AG04450 (cell line): ENCODE data around the gene RGS9. TPM values are rescaled to one million over a fixed set of nuclear protein-coding genes. Genes with fewer than 3 reads are reported as not detected.

Experiments
- CTCF ChIA-PET: fragments of 300-600, 350-600 bp; formaldehyde crosslinking; extraction: SDS; loops from one replicate; lab custom pipeline; 2022; ENCODE audit warnings: antibody characterized with exemption, inconsistent platforms; lab: Charles Lee
- POLR2A ChIA-PET: fragments of 350-600 bp; formaldehyde crosslinking; extraction: SDS; loops from one replicate; lab custom pipeline; 2021; ENCODE audit warnings: antibody characterized with exemption, inconsistent platforms; lab: Yijun Ruan, JAX
- DNase-seq: peaks from one replicate; pipeline ENCODE4 v3.0.0-alpha.2; 2011; ENCODE audit warnings: low read depth, low spot score
- H3K27ac ChIP-seq: one replicate; pipeline ENCODE4 v1.5.1; 2012; ENCODE audit warnings: low read depth, low read length, control low read depth
- H3K27me3 ChIP-seq: one replicate; pipeline ENCODE4 v1.6.0; 2012; ENCODE audit warnings: low read length; ENCODE audit not compliant: control insufficient read depth, insufficient read depth
- H3K4me3 ChIP-seq: 2 replicates; pipeline ENCODE4 v1.5.1; 2011; ENCODE audit warnings: mild to moderate bottlenecking, low read depth, low read length, control low read depth
- H3K9me3 ChIP-seq: 2 replicates; pipeline ENCODE4 v1.5.1; 2012; ENCODE audit warnings: low read length; ENCODE audit not compliant: control insufficient read depth, insufficient read depth
- polyA plus RNA-seq: library from polyadenylated mRNA; depleted of rRNA; stranded (reverse); fragments of >200 nt; gene quantifications from 2 replicates; pipeline ENCODE4 v1.2.3, GENCODE V29; 2011
- TF ChIP-seq, protein P1 (sequence below): IDR thresholded peaks from 2 replicates; pipeline ENCODE4 v1.5.1; 2011; ENCODE audit warnings: low read depth, low read length, control low read depth, inconsistent platforms

RGS9 gene
- polyA plus RNA-seq, 1 experiment: 2.1 TPM

DNA sequence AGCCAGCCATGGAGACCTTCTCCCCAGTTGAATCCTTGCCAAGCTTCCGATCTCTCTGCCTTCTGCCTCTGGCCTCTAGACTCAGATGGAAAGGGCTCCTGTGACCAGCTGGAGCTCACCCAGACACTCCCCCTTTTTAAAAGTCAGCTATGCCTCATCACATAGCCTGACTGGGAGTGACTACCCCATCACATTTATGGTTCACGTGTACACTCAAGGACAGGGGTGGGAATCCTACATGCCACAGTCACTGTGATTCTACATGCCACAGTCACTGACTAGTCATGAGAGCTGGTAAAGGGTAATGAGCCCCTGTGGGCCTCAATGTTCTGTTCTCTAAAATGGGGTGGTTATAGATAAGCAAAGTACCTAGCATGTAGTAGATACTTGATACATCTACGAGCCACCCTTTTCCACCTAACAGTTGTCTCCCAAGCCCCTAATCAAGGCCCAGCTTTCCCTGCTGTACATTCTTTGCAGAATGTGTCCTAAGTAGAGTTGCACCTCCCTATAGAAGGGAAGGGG, 85.1 kb downstream of the RGS9 start:
- Histone ChIP-seq H3K27ac (no peak overlapping the region), H3K4me3 (no peak overlapping the region), H3K9me3 (0 out of 2 replicates have a peak, but pooled peaks cover 3% of the 10 kb centered on the region), H3K27me3 (peaks cover 16% of the 10 kb centered on the region)
- DNase-seq: no peak
- ChIA-PET POLR2A (no interaction called here), CTCF (no interaction called here)
- TF ChIP-seq, protein P1, sequence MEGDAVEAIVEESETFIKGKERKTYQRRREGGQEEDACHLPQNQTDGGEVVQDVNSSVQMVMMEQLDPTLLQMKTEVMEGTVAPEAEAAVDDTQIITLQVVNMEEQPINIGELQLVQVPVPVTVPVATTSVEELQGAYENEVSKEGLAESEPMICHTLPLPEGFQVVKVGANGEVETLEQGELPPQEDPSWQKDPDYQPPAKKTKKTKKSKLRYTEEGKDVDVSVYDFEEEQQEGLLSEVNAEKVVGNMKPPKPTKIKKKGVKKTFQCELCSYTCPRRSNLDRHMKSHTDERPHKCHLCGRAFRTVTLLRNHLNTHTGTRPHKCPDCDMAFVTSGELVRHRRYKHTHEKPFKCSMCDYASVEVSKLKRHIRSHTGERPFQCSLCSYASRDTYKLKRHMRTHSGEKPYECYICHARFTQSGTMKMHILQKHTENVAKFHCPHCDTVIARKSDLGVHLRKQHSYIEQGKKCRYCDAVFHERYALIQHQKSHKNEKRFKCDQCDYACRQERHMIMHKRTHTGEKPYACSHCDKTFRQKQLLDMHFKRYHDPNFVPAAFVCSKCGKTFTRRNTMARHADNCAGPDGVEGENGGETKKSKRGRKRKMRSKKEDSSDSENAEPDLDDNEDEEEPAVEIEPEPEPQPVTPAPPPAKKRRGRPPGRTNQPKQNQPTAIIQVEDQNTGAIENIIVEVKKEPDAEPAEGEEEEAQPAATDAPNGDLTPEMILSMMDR: no peak

DNA sequence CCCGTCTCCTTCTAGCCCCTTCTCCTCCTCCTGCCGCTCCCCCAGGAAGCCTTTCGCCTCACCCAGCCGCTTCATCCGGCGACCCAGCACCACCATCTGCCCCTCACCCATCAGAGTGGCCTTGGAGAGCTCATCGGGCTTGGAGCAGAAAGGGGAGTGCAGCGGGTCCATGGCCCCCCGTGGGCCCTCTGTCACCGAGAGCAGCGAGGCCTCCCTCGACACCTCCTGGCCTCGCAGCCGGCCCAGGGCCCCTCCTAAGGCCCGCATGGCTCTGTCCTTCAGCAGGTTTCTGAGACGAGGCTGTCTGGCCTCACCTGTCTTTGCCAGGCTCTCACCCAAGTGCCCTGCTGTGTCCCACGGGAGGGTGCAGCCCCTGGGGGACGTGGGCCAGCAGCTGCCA, 87.9 kb downstream of the RGS9 start:
- Histone ChIP-seq H3K27me3 (peaks cover 13% of the 10 kb centered on the region), H3K9me3 (0 out of 2 replicates have a peak, but pooled peaks cover 3% of the 10 kb centered on the region), H3K27ac (no peak overlapping the region), H3K4me3 (no peak overlapping the region)
- no peak for DNase-seq
- ChIA-PET CTCF (no interaction called here), POLR2A (no interaction called here)
- TF ChIP-seq, protein P1: no peak

DNA sequence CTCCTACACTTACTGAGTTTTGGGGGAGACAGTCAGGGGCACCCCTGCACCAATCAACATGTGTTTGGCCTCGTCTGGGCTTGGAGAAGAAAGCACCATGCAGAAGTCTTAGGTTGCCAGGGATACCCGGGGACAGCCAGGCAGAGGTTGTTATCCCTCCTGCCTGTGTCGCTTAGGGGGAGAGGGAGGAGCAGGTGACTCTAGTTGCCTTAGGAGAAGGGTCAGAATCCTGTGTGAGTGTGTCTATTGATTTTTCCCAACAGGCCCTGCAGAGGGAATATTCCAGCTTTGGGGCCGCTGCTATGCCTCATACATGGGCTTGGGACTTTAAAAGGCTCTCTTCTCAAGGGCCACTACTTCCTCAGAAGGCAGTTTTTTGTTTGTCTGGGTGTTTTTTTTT, 89.1 kb downstream of the RGS9 start:
- CTCF ChIA-PET: no interaction called here

DNA sequence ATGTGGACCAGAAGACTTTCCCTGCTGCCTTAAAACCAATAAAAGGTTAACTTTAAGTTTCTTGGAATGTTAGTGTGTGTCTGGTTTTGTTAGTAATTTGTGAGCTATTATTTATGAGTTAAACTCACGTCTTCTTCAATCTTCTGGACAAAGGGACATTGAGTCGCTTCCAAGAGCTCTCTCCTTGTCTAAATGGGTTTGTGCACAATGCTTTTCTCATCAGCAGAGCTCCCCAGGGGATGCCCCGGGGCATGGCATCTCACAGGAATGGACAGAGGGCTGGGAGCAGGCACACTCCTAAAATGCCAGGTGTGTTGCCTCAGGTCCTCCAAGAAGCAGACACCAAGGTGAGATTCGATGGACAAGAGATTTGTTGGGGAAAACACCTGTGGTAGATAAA, 90.5 kb downstream of the RGS9 start:
- CTCF ChIA-PET: interaction anchor here (0.7 kb wide), 1 partner anchor 67 kb away, joined by 5 read pairs; no protein-coding TSS in a partner anchor
- no peak for DNase-seq
- TF ChIP-seq, protein P1: no peak
- H3K9me3 ChIP-seq: 0 out of 2 replicates have a peak, but pooled peaks cover 3% of the 10 kb centered on the region
- POLR2A ChIA-PET: no interaction called here
- peaks cover 14% of the 10 kb centered on the region for H3K27me3 ChIP-seq
- no peak overlapping the region for H3K27ac ChIP-seq
- H3K4me3 ChIP-seq: no peak overlapping the region

More for the DNA sequence above, 89.1 kb downstream of the RGS9 start:
- Histone ChIP-seq H3K27me3 (peaks cover 13% of the 10 kb centered on the region), H3K27ac (no peak overlapping the region), H3K4me3 (no peak overlapping the region), H3K9me3 (0 out of 2 replicates have a peak, but pooled peaks cover 3% of the 10 kb centered on the region)
- no peak for DNase-seq
- TF ChIP-seq, protein P1: no peak
- POLR2A ChIA-PET: no interaction called here

DNA sequence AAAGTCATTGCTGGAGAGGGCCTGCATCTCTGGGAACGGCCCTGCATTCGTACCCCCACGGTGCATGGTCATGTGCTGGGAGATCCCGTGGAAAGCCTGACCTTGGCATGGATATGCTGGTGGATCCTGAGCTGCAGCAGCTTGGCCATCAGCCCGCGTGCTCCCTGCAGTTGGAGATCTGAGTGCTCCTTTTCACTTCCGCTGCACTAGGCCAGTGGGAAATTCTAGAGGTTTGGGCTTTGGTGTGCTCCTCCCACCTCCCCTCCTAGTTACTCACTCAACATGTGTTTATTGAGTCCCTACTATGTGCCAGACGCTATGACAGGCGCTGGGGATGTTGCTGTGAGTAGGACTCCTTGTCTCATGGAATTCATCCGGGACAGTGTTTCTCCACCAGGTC, 91.1 kb downstream of the RGS9 start:
- Histone ChIP-seq H3K27me3 (peaks cover 19% of the 10 kb centered on the region), H3K4me3 (no peak overlapping the region), H3K27ac (no peak overlapping the region), H3K9me3 (0 out of 2 replicates have a peak, but pooled peaks cover 3% of the 10 kb centered on the region)
- TF ChIP-seq, protein P1: no peak
- DNase-seq: no peak
- ChIA-PET CTCF (no interaction called here), POLR2A (no interaction called here)
